ENCODE measurements around the gene RPTOR. TPM values are rescaled to one million over a fixed set of nuclear protein-coding genes. Genes with fewer than 3 reads are reported as not detected.

RPTOR gene
- total RNA-seq, 1 experiment from 2014 or later, result 46.2 TPM

DNA sequence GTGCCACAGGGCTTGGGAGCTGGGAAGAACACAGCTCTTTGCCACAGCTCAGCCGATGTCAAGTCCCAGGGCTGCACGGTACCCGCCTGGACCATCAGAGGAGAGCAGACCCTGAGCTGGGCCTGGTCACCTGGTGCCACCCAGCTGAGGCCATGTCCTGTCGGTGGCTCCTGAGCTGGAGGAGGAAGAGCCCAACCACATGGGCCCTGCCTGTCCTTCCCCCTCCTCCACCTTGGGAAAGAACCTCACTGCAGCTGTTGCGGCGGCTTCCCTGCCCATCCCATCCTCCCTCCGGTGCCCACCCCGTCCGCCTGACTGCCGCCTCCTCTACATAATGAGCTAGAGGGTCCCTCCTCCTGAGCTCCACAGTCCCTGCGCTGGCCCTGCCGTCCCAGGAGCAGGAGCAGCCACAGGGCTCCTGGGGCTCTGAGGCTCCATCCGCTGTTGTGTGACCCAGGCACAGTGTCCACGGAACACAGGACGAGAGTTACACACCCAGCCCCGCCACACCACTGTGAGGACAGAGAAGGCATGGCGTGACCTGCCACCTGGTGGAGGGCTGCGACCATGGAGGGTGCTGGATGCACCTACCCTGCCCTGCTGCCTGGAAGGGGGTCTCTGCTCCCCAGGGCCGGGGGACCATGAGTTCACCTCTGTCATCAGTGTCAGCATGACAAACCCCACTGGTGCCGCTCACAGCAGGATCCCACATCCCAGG lies 425.6 kb downstream of the RPTOR start:
- no peak overlapping the region for H2AFZ ChIP-seq (ENCODE audit: low read length)
- no peaks in the 10 kb centered on the region for H3K36me3 ChIP-seq (ENCODE audit: low read depth, low read length)
- H3K4me3 ChIP-seq (ENCODE audit: low read length), result no peak overlapping the region
- no peaks in the 10 kb centered on the region for H3F3A ChIP-seq (ENCODE audit: low read length, unreplicated experiment)
- POLR2A ChIA-PET (ENCODE audit: unreplicated experiment), result interaction anchor here (0.7 kb wide), 1 partner anchor 149 kb away, joined by 3 read pairs; no protein-coding TSS in a partner anchor
- CTCF ChIA-PET, result no interaction called here
- intact Hi-C loops (cut with micrococcal nuclease), result loop anchor here (5.0 kb wide), 1 partner anchor 543 kb away; no protein-coding TSS in a partner anchor
- no peaks in the 10 kb centered on the region for H3K27me3 ChIP-seq (ENCODE audit: low read length)
- peak; percentile 57 for DNase-seq
- H3K4me1 ChIP-seq (ENCODE audit: insufficient read depth, low read length), result no peaks in the 10 kb centered on the region
- H3K4me2 ChIP-seq (ENCODE audit: low read length), result no peak overlapping the region
- H3K9ac ChIP-seq (ENCODE audit: low read length), result no peak overlapping the region
- H3K9me3 ChIP-seq (ENCODE audit: low read length), result no peaks in the 10 kb centered on the region
- no peak overlapping the region for H3K27ac ChIP-seq (ENCODE audit: low read length)
- ATAC-seq, result peak; percentile 82
- no peak for TF ChIP-seq EZH2 (IDR thresholded peaks at IDR 0.05; ENCODE audit: low read length, unreplicated experiment)
- TF ChIP-seq, protein P1, sequence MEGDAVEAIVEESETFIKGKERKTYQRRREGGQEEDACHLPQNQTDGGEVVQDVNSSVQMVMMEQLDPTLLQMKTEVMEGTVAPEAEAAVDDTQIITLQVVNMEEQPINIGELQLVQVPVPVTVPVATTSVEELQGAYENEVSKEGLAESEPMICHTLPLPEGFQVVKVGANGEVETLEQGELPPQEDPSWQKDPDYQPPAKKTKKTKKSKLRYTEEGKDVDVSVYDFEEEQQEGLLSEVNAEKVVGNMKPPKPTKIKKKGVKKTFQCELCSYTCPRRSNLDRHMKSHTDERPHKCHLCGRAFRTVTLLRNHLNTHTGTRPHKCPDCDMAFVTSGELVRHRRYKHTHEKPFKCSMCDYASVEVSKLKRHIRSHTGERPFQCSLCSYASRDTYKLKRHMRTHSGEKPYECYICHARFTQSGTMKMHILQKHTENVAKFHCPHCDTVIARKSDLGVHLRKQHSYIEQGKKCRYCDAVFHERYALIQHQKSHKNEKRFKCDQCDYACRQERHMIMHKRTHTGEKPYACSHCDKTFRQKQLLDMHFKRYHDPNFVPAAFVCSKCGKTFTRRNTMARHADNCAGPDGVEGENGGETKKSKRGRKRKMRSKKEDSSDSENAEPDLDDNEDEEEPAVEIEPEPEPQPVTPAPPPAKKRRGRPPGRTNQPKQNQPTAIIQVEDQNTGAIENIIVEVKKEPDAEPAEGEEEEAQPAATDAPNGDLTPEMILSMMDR (conservative IDR thresholded peaks at IDR 0.05; ENCODE audit: low read depth, low read length), result peak; percentile 65
- no TSS peak for BruUV-seq (replicated peaks)
- no peaks in the 10 kb centered on the region for H3K79me2 ChIP-seq (ENCODE audit: low read length)
- H3K9me2 ChIP-seq (replicated peaks; ENCODE audit: low read length), result no peaks in the 10 kb centered on the region
- H4K20me1 ChIP-seq (ENCODE audit: low read length), result no peaks in the 10 kb centered on the region

DNA sequence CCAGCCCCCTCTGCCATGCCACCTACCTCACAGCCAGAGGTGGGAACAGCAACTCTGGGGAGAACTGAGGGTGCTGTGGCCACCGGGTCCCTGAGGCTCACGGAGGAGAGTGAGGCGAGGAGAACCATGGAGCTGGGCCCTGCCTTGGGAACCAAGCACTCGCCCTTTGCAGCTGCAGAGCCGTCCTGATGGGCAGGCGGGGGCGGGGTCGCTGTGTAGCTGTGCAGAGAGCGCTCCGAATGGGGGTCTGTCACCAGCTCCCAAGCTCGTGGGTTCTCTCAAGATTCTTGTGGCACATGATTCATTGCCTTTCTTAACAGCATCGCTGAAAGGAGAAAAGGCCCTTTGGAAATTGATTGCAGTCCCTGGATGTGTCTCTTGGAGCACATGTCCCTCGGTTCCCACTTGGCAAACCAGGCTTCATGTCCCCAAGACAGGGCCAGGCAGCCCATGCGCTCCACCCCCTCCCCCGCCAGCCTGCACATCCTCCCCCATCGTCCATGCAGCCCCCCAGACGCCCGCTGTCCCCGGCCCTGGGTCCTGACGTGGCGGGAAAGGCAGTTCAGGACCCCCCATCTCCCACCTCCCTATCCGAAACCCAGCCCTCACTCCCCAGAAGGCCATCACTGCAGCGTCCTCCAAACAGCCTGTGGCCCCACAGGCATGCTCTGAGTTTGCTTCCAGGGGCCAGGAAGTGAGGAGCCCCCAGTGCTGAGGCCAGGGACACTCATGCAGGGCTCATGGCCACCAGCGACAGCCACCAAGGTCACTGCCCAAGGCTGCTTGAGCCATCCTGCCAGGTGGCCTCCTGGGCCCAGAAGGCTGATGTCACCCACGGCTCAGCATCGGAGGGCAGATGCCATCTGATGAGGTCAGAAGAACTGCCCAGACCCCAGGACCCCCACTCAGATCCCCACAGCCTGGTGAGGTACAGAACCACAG lies 426.4 kb downstream of the RPTOR start:
- no peaks in the 10 kb centered on the region for H3K27me3 ChIP-seq (ENCODE audit: low read length)
- DNase-seq, result no peak
- no peaks in the 10 kb centered on the region for H4K20me1 ChIP-seq (ENCODE audit: low read length)
- no peak overlapping the region for H2AFZ ChIP-seq (ENCODE audit: low read length)
- TF ChIP-seq, protein P1 (conservative IDR thresholded peaks at IDR 0.05; ENCODE audit: low read depth, low read length), result no peak; the same call in 1 of the 2 replicates
- TF ChIP-seq EZH2phosphoT487 (IDR thresholded peaks at IDR 0.05; ENCODE audit: borderline replicate concordance, low read length), result no peak
- no peak for TF ChIP-seq EZH2 (IDR thresholded peaks at IDR 0.05; ENCODE audit: low read length, unreplicated experiment)
- no peak overlapping the region for H3K4me2 ChIP-seq (ENCODE audit: low read length)
- no peaks in the 10 kb centered on the region for H3K9me3 ChIP-seq (ENCODE audit: low read length)
- no peaks in the 10 kb centered on the region for H3K36me3 ChIP-seq (ENCODE audit: low read depth, low read length)
- H3K79me2 ChIP-seq (ENCODE audit: low read length), result no peaks in the 10 kb centered on the region
- no peaks in the 10 kb centered on the region for H3K9me2 ChIP-seq (replicated peaks; ENCODE audit: low read length)
- ATAC-seq, result peak; percentile 6; the same call in 1 of the 2 replicates
- POLR2A ChIA-PET (ENCODE audit: unreplicated experiment), result no interaction called here
- intact Hi-C loops (cut with micrococcal nuclease), result loop anchor here (5.0 kb wide), 1 partner anchor 544 kb away; no protein-coding TSS in a partner anchor
- H3F3A ChIP-seq (ENCODE audit: low read length, unreplicated experiment), result no peaks in the 10 kb centered on the region
- H3K4me1 ChIP-seq (ENCODE audit: insufficient read depth, low read length), result no peaks in the 10 kb centered on the region
- no TSS peak for BruUV-seq (replicated peaks)
- H3K27ac ChIP-seq (ENCODE audit: low read length), result no peak overlapping the region
- CTCF ChIA-PET, result no interaction called here
- H3K4me3 ChIP-seq (ENCODE audit: low read length), result no peak overlapping the region
- no peak overlapping the region for H3K9ac ChIP-seq (ENCODE audit: low read length)
